ENCODE measurements around the gene ZNF324.
A peak's percentile ranks its signal among the peaks of the same experiment; 100 is the strongest.

The ZNF324 gene

DNA sequence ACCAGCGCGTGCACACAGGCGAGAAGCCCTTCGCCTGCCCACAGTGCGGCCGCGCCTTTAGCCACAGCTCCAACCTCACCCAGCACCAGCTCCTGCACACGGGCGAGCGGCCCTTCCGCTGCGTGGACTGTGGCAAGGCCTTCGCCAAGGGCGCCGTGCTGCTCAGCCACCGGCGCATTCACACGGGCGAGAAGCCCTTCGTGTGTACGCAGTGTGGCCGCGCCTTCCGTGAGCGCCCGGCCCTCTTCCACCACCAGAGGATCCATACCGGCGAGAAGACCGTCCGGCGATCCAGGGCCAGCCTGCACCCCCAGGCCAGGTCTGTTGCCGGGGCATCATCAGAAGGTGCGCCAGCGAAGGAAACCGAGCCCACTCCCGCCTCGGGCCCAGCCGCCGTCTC is 4.9 kb downstream of the ZNF324 start:
- H3K9me3 ChIP-seq (ENCODE audit: control insufficient read depth, low read length) = no peaks in the 10 kb centered on the region
- WGBS, 2 experiments = 96 to 97% methylated on average over 39 of the region's 39 CpGs
- H3K4me1 ChIP-seq (ENCODE audit: control insufficient read depth, insufficient read depth, low read length) = no peaks in the 10 kb centered on the region
- H3K36me3 ChIP-seq (ENCODE audit: control insufficient read depth, insufficient read depth, low read length) = peaks cover 5% of the 10 kb centered on the region
- no peak overlapping the region for H3K4me3 ChIP-seq (ENCODE audit: insufficient read depth, low read depth, low read length)
- no peak overlapping the region for H3K27ac ChIP-seq (ENCODE audit: insufficient read depth, low read depth, low read length, poor library complexity, severe bottlenecking)
- no peaks in the 10 kb centered on the region for H3K27me3 ChIP-seq (ENCODE audit: control insufficient read depth, insufficient read depth, low read length, poor library complexity, severe bottlenecking)

DNA sequence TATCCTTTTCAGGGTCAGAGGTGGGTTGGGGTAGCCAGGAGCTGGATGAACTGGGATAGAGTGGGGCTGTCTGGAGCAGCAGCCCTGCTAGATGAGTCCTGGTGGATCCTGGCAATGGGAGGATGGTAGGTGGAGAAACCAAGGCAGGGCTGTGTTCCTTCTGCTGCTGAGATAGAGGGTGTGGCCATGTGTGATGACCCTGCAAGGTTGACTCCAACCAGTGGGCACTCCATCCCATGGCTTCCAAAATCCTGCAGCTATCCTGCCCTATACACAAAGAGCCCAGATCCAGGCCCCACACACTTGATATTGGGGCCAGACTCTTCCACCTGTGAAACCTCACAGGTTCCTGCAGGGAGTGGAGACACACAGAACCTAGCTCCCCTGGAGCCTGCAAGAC is 6.9 kb downstream of the ZNF324 start:
- Histone ChIP-seq H3K27ac (ENCODE audit: insufficient read depth, low read depth, low read length, poor library complexity, severe bottlenecking) (no peak overlapping the region), H3K36me3 (ENCODE audit: control insufficient read depth, insufficient read depth, low read length) (peaks cover 5% of the 10 kb centered on the region)

DNA sequence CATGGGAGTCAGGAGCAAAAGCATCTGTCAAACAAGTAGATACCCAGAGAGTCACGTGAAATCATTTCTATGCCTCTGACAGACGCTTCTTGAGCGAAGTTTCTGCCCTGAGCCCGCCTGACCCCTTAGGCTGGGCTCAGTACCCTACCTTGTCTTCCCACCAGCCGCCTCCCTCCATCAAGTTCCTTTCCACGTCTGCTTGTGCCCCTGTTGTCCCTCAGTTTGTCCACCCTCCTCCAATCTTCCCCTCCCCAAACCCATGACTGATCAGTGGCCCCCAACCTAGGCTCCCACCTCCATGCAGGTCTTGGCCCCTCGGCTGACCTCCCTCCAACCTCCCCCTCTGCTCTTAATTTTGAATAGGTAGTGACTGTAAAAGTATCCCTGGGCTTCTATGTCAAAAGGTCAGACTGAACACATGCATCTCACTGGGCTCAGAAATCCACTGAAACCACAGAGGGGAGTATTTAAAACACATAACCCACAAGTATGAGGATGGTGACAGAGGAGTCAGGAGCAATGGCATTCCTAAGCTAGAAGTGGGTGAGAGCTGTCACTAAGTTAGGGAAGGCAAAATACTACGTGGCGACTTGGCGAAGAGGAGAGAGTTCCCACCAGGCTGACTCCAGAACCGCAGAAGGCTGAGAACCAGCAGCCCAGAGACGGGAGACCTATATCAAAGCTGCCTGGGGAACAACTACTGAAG is 7.6 kb downstream of the ZNF324 start:
- Histone ChIP-seq H3K4me3 (ENCODE audit: insufficient read depth, low read depth, low read length) (peak overlapping the region; percentile 72), H3K4me1 (ENCODE audit: control insufficient read depth, insufficient read depth, low read length) (no peaks in the 10 kb centered on the region), H3K36me3 (ENCODE audit: control insufficient read depth, insufficient read depth, low read length) (peaks cover under 1% of the 10 kb centered on the region), H3K27ac (ENCODE audit: insufficient read depth, low read depth, low read length, poor library complexity, severe bottlenecking) (no peak overlapping the region), H3K27me3 (ENCODE audit: control insufficient read depth, insufficient read depth, low read length, poor library complexity, severe bottlenecking) (no peaks in the 10 kb centered on the region), H3K9me3 (ENCODE audit: control insufficient read depth, low read length) (no peaks in the 10 kb centered on the region)
- 89 to 90% methylated on average over 11 to 12 of the region's 12 CpGs for WGBS, 2 experiments

More for the DNA sequence above, 6.9 kb downstream of the ZNF324 start:
- H3K4me1 ChIP-seq (ENCODE audit: control insufficient read depth, insufficient read depth, low read length) = no peaks in the 10 kb centered on the region
- no peak overlapping the region for H3K4me3 ChIP-seq (ENCODE audit: insufficient read depth, low read depth, low read length)
- no peaks in the 10 kb centered on the region for H3K27me3 ChIP-seq (ENCODE audit: control insufficient read depth, insufficient read depth, low read length, poor library complexity, severe bottlenecking)
- H3K9me3 ChIP-seq (ENCODE audit: control insufficient read depth, low read length) = no peaks in the 10 kb centered on the region

DNA sequence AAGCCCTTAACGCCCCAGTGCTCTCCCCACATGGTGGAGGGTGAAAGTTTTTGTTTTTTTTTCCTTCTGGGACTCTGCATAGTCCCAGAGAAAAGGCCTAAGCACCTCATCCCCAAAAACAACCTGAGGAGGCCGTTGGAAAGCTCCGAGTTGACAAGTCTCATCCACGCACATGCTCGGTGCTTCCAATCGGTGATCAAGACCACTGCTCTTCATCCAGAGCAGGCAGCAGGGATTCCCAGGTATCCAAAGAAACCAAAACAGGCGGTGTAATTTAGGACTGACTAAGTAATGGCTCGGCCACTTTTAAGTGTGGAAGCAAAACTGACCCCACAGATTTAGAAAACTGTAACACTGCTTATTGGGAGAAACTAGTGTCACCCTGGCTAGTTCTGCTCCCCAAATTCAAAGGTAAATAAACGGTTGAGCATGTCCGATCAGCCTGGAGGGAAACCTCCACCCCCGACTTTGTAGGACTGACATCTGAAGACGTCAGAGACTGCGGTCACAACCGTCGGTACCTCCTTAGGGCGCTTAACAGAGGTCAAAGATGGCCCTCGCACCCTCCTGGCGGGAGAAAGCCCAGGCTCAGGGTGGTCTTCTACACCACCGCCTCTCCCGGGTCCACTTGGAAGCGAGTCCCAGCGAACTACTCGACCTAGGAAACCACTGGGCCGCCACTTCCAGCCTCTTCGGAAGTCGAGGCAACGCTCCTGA is 8.3 kb downstream of the ZNF324 start:
- no peaks in the 10 kb centered on the region for H3K9me3 ChIP-seq (ENCODE audit: control insufficient read depth, low read length)
- peak overlapping the region; percentile 82 for H3K27ac ChIP-seq (ENCODE audit: insufficient read depth, low read depth, low read length, poor library complexity, severe bottlenecking)
- no peaks in the 10 kb centered on the region for H3K4me1 ChIP-seq (ENCODE audit: control insufficient read depth, insufficient read depth, low read length)
- no peaks in the 10 kb centered on the region for H3K36me3 ChIP-seq (ENCODE audit: control insufficient read depth, insufficient read depth, low read length)
- WGBS, 2 experiments = 31 to 32% methylated on average over 27 of the region's 27 CpGs
- peak overlapping the region; percentile 72 for H3K4me3 ChIP-seq (ENCODE audit: insufficient read depth, low read depth, low read length)
- no peaks in the 10 kb centered on the region for H3K27me3 ChIP-seq (ENCODE audit: control insufficient read depth, insufficient read depth, low read length, poor library complexity, severe bottlenecking)

DNA sequence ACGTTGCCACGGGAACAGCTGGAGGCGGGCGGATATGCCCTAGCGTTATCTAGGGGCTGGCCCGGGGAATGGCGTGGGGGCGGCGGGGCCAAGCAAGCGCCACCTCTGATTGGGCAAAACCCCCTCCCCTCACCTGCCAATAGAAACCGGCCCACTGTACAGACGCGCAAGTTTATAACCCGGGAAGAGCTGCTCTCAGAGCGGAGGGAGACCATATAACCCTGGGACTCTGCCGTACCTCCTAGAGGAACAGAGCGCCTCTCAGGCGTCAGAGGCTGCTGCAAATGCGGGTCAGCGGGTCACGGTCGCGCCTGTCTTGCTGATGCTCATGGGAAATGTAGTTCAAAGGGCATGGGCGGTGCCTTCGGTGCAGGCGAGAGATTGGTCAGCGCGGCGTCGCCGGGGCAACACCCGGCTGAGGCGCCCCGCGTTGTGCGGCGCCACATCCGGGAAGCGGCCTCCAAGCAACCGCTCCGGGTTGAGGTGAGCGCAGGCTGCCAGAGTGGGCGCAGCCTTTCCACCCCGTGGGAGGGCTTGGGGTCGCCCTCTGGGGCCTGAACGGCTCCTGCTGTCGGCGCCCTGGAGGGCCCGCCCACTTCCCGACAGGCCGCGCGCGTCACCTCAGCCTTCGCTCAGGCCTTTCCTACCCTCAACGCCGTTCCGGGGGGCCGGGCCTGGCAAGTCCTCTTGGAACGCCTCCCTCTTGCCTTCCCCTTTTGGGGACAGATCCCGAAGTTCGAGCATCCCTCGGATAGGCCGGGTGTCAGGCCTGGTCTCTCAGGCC is 9.0 kb downstream of the ZNF324 start, which contains the start of gene ZNF446:
Gene ZNF446, plus strand, starts transcription at position 639 of the 784 bp plus-strand sequence. CDS start 867 bp downstream, outside the sequence.
- Histone ChIP-seq H3K4me3 (ENCODE audit: insufficient read depth, low read depth, low read length) (peak within 1 kb of the TSS; percentile 72), H3K27ac (ENCODE audit: insufficient read depth, low read depth, low read length, poor library complexity, severe bottlenecking) (peak within 1 kb of the TSS; percentile 82), H3K4me1 (ENCODE audit: control insufficient read depth, insufficient read depth, low read length) (no peaks in the 10 kb centered on the region), H3K9me3 (ENCODE audit: control insufficient read depth, low read length) (no peaks in the 10 kb centered on the region), H3K27me3 (ENCODE audit: control insufficient read depth, insufficient read depth, low read length, poor library complexity, severe bottlenecking) (no peaks in the 10 kb centered on the region), H3K36me3 (ENCODE audit: control insufficient read depth, insufficient read depth, low read length) (no peaks in the 10 kb centered on the region)
- WGBS, 2 experiments = 0% methylated on average over 64 of the region's 64 CpGs

DNA sequence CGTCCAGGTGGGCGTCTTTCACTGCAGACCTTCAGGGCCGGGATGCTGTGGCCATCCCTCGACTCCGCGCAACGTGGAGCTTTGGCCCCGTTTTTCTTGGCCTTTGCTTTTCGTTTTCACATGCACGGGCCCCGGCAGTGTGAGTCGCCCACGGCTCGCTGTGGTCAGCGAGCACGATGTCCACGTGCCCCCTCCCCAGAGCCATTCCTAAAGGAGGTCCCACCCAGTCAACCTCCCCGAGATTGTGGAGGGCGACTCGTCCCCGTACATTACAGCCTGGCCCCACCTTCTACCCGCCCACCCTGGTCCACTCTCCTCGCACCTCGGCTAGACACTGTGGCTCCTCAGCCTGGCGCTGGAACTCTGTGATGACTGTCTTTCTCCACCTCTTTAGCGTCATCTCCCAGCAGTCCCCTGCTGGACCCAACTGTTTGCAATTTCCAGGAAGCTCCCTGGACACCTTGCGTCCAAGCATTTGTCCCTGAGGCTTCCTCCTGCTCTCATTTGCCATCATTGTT is 9.7 kb downstream of the ZNF324 start:
- WGBS, 2 experiments = 11 to 12% methylated on average over 27 of the region's 27 CpGs
- H3K9me3 ChIP-seq (ENCODE audit: control insufficient read depth, low read length) = no peaks in the 10 kb centered on the region

DNA sequence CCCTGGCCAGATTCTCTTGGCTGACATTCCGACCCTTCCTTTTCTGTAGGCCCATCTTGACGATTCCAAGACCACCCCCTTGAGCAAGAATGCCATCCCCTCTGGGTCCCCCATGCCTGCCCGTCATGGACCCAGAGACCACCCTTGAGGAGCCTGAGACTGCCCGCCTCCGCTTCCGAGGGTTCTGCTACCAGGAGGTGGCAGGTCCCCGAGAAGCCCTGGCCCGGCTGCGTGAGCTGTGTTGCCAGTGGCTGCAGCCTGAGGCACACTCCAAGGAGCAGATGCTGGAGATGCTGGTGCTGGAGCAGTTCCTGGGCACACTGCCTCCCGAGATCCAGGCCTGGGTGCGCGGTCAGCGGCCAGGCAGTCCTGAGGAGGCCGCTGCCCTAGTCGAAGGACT is 10.2 kb downstream of the ZNF324 start:
- no peaks in the 10 kb centered on the region for H3K9me3 ChIP-seq (ENCODE audit: control insufficient read depth, low read length)
- H3K27ac ChIP-seq (ENCODE audit: insufficient read depth, low read depth, low read length, poor library complexity, severe bottlenecking) = no peak overlapping the region
- H3K4me1 ChIP-seq (ENCODE audit: control insufficient read depth, insufficient read depth, low read length) = no peaks in the 10 kb centered on the region
- no peaks in the 10 kb centered on the region for H3K27me3 ChIP-seq (ENCODE audit: control insufficient read depth, insufficient read depth, low read length, poor library complexity, severe bottlenecking)
- H3K4me3 ChIP-seq (ENCODE audit: insufficient read depth, low read depth, low read length) = peak overlapping the region; percentile 72
- WGBS, 2 experiments = 91 to 93% methylated on average over 15 of the region's 15 CpGs
- H3K36me3 ChIP-seq (ENCODE audit: control insufficient read depth, insufficient read depth, low read length) = no peaks in the 10 kb centered on the region

More for the DNA sequence above, 9.7 kb downstream of the ZNF324 start:
- peak overlapping the region; percentile 72 for H3K4me3 ChIP-seq (ENCODE audit: insufficient read depth, low read depth, low read length)
- peak overlapping the region; percentile 64 for H3K27ac ChIP-seq (ENCODE audit: insufficient read depth, low read depth, low read length, poor library complexity, severe bottlenecking)
- H3K4me1 ChIP-seq (ENCODE audit: control insufficient read depth, insufficient read depth, low read length) = no peaks in the 10 kb centered on the region
- no peaks in the 10 kb centered on the region for H3K36me3 ChIP-seq (ENCODE audit: control insufficient read depth, insufficient read depth, low read length)
- no peaks in the 10 kb centered on the region for H3K27me3 ChIP-seq (ENCODE audit: control insufficient read depth, insufficient read depth, low read length, poor library complexity, severe bottlenecking)

DNA sequence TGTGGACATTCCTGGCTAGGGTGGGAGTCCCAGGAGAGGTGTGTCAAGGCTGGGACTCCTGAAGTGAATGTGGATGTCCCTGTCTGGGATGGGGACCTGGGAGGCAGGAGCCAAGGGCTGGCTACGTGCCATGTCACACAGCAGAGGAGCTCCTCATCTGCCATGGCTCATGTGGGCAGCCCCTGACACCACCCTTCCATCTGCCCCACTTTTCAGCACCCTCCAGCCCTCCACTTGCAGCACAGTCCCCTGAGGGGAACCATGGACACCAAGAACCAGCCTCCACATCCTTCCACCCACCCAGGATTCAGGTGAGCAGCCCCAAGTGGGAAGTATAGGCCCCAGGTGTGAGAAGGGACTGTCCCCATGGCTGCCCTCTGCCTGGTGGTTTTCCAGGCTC is 11.0 kb downstream of the ZNF324 start:
- H3K27ac ChIP-seq (ENCODE audit: insufficient read depth, low read depth, low read length, poor library complexity, severe bottlenecking) = no peak overlapping the region
- 89 to 100% methylated on average over 1 of the region's 1 CpG for WGBS, 2 experiments
- H3K36me3 ChIP-seq (ENCODE audit: control insufficient read depth, insufficient read depth, low read length) = no peaks in the 10 kb centered on the region
- no peaks in the 10 kb centered on the region for H3K4me1 ChIP-seq (ENCODE audit: control insufficient read depth, insufficient read depth, low read length)
- no peaks in the 10 kb centered on the region for H3K9me3 ChIP-seq (ENCODE audit: control insufficient read depth, low read length)
- H3K4me3 ChIP-seq (ENCODE audit: insufficient read depth, low read depth, low read length) = no peak overlapping the region
- no peaks in the 10 kb centered on the region for H3K27me3 ChIP-seq (ENCODE audit: control insufficient read depth, insufficient read depth, low read length, poor library complexity, severe bottlenecking)

DNA sequence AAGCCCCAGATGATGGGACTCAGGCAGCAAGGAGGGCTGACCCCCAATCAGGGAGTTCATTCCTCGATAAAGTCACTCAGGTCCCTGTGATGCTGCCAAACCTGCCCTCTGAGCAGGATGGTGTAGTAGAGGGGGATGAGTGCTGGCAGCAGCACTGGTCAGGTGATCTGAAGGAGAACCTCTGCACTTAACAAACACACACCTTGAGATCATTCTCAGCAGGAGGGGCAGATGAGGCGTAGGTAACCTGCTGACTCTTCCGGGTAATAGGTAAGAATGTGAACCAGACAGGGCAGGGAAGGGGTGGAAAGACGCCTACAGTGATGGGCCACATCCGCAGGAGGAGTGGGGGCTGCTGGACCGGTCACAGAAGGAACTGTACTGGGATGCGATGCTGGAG is 12.4 kb downstream of the ZNF324 start:
- H3K4me3 ChIP-seq (ENCODE audit: insufficient read depth, low read depth, low read length) = no peak overlapping the region
- no peaks in the 10 kb centered on the region for H3K36me3 ChIP-seq (ENCODE audit: control insufficient read depth, insufficient read depth, low read length)
- H3K4me1 ChIP-seq (ENCODE audit: control insufficient read depth, insufficient read depth, low read length) = no peaks in the 10 kb centered on the region
- no peak overlapping the region for H3K27ac ChIP-seq (ENCODE audit: insufficient read depth, low read depth, low read length, poor library complexity, severe bottlenecking)
- WGBS, 2 experiments = 93 to 94% methylated on average over 7 of the region's 7 CpGs
- H3K9me3 ChIP-seq (ENCODE audit: control insufficient read depth, low read length) = no peaks in the 10 kb centered on the region
- no peaks in the 10 kb centered on the region for H3K27me3 ChIP-seq (ENCODE audit: control insufficient read depth, insufficient read depth, low read length, poor library complexity, severe bottlenecking)
